ENCODE data around the gene FAM184A. TPM values are rescaled to one million over a fixed set of nuclear protein-coding genes. Genes with fewer than 3 reads are reported as not detected.

FAM184A gene
- total RNA-seq, 1 donor from 2014 or later: 3.4 TPM

DNA sequence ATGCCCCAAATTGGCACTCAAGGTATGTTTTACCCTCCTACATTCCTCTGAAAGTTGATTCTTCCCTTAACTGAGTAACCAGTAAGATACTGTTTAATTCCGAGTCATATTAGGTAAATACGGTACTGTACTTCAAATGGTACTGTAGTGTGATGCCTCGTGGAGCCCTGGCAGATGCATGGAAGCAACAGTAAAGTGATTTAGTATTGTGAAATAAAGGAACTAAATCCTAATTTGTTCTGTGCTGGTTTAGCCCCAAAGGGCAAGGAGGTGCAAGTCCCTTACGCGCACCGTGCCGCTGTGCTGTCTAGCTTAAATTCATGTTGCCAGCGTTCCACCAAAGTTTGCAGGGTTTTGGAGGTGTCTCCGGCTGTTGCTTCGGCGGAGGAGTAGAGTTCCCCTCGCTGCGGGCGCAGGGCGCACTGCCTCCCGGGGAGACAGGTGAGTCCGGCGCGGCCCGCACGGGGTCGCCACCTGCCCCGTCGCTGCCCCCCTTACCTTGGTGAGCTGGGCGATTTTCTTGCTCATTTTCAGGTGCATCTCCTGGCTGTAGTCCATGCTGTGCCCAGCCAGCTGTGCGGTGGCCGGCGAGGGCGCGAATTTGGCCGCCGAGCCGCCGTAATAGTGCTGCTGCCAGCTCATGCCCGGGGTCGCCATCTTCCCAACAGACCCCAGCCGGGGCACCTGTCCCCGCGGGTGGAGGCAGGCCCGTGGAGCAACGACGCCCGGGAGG lies 655 bp downstream of the FAM184A start:
- no peaks in the 10 kb centered on the region for H3K36me3 ChIP-seq
- DNase-seq (ENCODE audit: extremely low spot score in 2 of 2): no peak
- H3K4me1 ChIP-seq: no peaks in the 10 kb centered on the region
- peak overlapping the region; percentile 74 for H3K27ac ChIP-seq
- peak overlapping the region; percentile 64 to 82 for H3K4me3 ChIP-seq
- no peaks in the 10 kb centered on the region for H3K9me3 ChIP-seq
- TF ChIP-seq POLR2AphosphoS5 (IDR thresholded peaks at IDR 0.05; ENCODE audit: insufficient read depth in 1 of 2, low read depth in 1 of 2) (peak; percentile 2 to 20), POLR2A (IDR thresholded peaks at IDR 0.05) (no peak)
- H3K27me3 ChIP-seq: no peaks in the 10 kb centered on the region
- intact Hi-C loops (cut with DNase I): no loop called here

DNA sequence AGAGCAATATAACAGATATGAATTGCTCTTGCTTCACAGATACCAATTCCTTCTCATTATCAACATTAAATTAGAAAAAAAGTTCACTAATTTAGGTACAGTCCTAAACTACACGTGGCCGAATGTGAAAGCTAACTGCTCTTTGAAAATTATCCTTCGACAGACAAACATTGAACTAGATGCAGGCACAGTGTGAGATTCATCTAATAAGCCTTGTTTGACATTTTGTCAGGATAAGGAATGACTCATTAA lies 1.1 kb downstream of the FAM184A start:
- intact Hi-C loops (cut with DNase I): no loop called here
- Histone ChIP-seq H3K9me3 (no peaks in the 10 kb centered on the region), H3K4me1 (no peaks in the 10 kb centered on the region), H3K36me3 (no peaks in the 10 kb centered on the region), H3K27ac (peak overlapping the region; percentile 20), H3K4me3 (peak overlapping the region; percentile 64 to 82), H3K27me3 (no peaks in the 10 kb centered on the region)
- DNase-seq (ENCODE audit: extremely low spot score in 2 of 2): no peak
- TF ChIP-seq, protein P1, sequence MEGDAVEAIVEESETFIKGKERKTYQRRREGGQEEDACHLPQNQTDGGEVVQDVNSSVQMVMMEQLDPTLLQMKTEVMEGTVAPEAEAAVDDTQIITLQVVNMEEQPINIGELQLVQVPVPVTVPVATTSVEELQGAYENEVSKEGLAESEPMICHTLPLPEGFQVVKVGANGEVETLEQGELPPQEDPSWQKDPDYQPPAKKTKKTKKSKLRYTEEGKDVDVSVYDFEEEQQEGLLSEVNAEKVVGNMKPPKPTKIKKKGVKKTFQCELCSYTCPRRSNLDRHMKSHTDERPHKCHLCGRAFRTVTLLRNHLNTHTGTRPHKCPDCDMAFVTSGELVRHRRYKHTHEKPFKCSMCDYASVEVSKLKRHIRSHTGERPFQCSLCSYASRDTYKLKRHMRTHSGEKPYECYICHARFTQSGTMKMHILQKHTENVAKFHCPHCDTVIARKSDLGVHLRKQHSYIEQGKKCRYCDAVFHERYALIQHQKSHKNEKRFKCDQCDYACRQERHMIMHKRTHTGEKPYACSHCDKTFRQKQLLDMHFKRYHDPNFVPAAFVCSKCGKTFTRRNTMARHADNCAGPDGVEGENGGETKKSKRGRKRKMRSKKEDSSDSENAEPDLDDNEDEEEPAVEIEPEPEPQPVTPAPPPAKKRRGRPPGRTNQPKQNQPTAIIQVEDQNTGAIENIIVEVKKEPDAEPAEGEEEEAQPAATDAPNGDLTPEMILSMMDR (IDR thresholded peaks at IDR 0.05): no peak
- TF ChIP-seq POLR2AphosphoS5 (IDR thresholded peaks at IDR 0.05; ENCODE audit: insufficient read depth in 1 of 2, low read depth in 1 of 2): peak in 1 of 2 donors; percentile 5
- no peak for TF ChIP-seq POLR2A (IDR thresholded peaks at IDR 0.05)

DNA sequence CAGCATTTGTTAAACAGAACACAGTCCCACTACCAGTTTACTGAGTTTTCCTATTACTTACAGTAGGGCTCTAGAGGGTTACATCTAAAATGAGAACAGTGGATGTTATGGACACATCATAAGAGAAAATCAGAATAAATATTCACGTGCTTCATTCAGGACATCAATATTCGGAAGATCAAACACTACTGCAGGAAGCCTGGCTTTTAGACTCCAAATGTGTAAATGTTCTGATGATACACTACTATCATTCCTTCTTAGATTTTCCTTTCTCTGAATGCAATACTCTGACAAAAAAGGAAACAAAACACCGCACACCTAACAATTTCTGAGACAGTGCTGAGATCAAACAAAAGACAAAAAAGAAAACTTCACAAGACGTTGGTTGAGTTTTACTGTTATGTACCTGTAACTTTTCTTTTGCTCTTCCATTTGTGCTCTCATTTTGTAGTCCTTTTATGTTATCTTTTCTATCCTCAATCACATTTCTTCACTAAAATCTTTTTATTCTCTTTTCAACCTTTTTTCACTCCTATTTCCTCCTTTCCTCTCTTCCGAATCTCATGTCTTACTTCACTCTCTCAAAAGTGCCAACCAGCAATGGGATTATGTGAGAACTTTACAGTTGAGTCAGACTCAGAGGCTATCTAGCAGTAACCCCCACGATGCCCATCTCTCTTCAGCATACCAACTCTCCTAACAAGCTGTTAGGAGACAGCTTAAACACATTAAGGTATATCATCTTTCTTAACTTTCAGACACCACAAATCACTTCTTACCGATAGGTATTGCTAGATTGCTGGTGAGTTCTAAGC lies 1.7 kb downstream of the FAM184A start:
- Histone ChIP-seq H3K9me3 (no peaks in the 10 kb centered on the region), H3K36me3 (no peaks in the 10 kb centered on the region), H3K4me1 (no peaks in the 10 kb centered on the region), H3K27ac (peak overlapping the region; percentile 20), H3K4me3 (peak overlapping the region; percentile 64 to 82), H3K27me3 (no peaks in the 10 kb centered on the region)
- TF ChIP-seq POLR2AphosphoS5 (IDR thresholded peaks at IDR 0.05; ENCODE audit: insufficient read depth in 1 of 2, low read depth in 1 of 2) (no peak), POLR2A (IDR thresholded peaks at IDR 0.05) (no peak)
- TF ChIP-seq, protein P1 (IDR thresholded peaks at IDR 0.05): no peak
- no peak for DNase-seq (ENCODE audit: extremely low spot score in 2 of 2)
- intact Hi-C loops (cut with DNase I): no loop called here

- DNase-seq (ENCODE audit: extremely low spot score in 2 of 2): no peak
- Histone ChIP-seq H3K4me3 (no peak overlapping the region), H3K27ac (no peak overlapping the region), H3K9me3 (no peaks in the 10 kb centered on the region), H3K36me3 (no peaks in the 10 kb centered on the region), H3K27me3 (no peaks in the 10 kb centered on the region), H3K4me1 (no peaks in the 10 kb centered on the region)
- intact Hi-C loops (cut with DNase I): no loop called here
- TF ChIP-seq POLR2A (IDR thresholded peaks at IDR 0.05): no peak
- TF ChIP-seq POLR2AphosphoS5 (IDR thresholded peaks at IDR 0.05; ENCODE audit: insufficient read depth in 1 of 2, low read depth in 1 of 2): no peak
- TF ChIP-seq, protein P1 (IDR thresholded peaks at IDR 0.05): no peak
These were observed 2.3 kb downstream of the FAM184A start for GRCh38 chr6:119076173-119076572.

GRCh38 chr6:119075200-119075981 lies 3.1 kb downstream of the FAM184A start:
- intact Hi-C loops (cut with DNase I): no loop called here
- Histone ChIP-seq H3K4me3 (no peak overlapping the region), H3K27ac (no peak overlapping the region), H3K36me3 (no peaks in the 10 kb centered on the region), H3K9me3 (no peaks in the 10 kb centered on the region), H3K27me3 (no peaks in the 10 kb centered on the region), H3K4me1 (no peaks in the 10 kb centered on the region)
- DNase-seq (ENCODE audit: extremely low spot score in 2 of 2): no peak
- TF ChIP-seq POLR2A (IDR thresholded peaks at IDR 0.05): no peak
- TF ChIP-seq, protein P1 (IDR thresholded peaks at IDR 0.05): no peak
- no peak for TF ChIP-seq POLR2AphosphoS5 (IDR thresholded peaks at IDR 0.05; ENCODE audit: insufficient read depth in 1 of 2, low read depth in 1 of 2)
